ENCODE measurements around the gene DENND1C. TPM values are rescaled to one million over a fixed set of nuclear protein-coding genes. Genes with fewer than 3 reads are reported as not detected.

The DENND1C gene
- total and polyA plus RNA-seq, 9 of the 15 experiments (the other 6 are each of a cell fraction or from before 2014, with no cell fraction given): 0.03 to 1.2 (median 0.32) TPM; not detected in 1

DNA sequence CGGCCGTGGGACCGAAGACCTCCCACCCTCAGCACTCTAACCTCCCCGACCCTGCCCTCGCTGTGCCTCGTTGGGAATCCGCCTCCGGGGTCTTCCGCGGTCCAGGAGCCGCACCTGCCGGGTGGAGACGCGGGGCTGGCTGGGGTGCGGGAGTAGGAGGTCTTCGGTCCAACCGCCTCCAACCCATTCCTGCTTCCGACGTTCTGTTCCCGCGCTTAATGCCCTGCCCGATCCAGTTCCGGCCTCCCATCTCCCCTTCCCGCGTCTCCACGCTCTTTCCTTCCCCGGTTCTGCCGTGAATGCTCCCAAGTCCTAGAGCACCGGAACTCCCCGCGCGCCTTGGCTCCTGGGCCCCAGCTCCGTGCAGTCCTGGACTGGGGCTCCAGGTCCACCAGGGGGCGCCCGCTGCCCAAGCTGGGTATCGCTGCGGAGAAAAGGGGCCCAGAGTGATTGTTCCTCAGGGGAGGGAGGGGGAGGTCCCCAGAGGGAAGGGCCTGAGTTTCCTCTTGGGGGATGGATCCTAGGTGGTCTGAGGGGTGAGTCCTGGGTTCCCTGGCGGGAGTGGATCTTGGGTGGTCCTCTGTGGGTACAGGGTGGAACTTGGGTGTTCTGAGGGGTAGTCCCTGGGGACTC is 35.2 kb upstream of the DENND1C start (continued):
- TF ChIP-seq RBBP5 (IDR thresholded peaks at IDR 0.05; ENCODE audit: borderline replicate concordance, insufficient read depth, low read length, poor library complexity, severe bottlenecking) (no peak), ZNF224 (CRISPR knock-in tag; IDR thresholded peaks at IDR 0.05) (no peak), SFPQ (IDR thresholded peaks at IDR 0.05; ENCODE audit: low read depth, low read length) (no peak), ZNF511 (CRISPR knock-in tag; IDR thresholded peaks at IDR 0.05) (no peak; the same call in 1 of the 2 replicates), DNMT1 (IDR thresholded peaks at IDR 0.05) (no peak), ZNF174 (CRISPR knock-in tag; IDR thresholded peaks at IDR 0.05) (no peak), CREB3L1 (IDR thresholded peaks at IDR 0.05; ENCODE audit: borderline replicate concordance, low read depth) (peak; percentile 66; the same call in 1 of the 2 replicates), SNAPC5 (CRISPR knock-in tag; IDR thresholded peaks at IDR 0.05) (no peak), SNIP1 (IDR thresholded peaks at IDR 0.05; ENCODE audit: low read depth) (no peak), TEAD4 (IDR thresholded peaks at IDR 0.05; ENCODE audit: low read length) (no peak), TEAD4 (CRISPR knock-in tag; IDR thresholded peaks at IDR 0.05; ENCODE audit: borderline replicate concordance) (no peak), SMAD3 (CRISPR knock-in tag; conservative IDR thresholded peaks at IDR 0.05) (no peak), KAT7 (CRISPR knock-in tag; IDR thresholded peaks at IDR 0.05; ENCODE audit: borderline replicate concordance) (peak; percentile 77; the same call in 1 of the 2 replicates), ELF2 (CRISPR knock-in tag; IDR thresholded peaks at IDR 0.05) (no peak), ZNF444 (CRISPR knock-in tag; IDR thresholded peaks at IDR 0.05) (no peak; the same call in 1 of the 2 replicates), BACH1 (tag; IDR thresholded peaks at IDR 0.05) (no peak)
- TF ChIP-seq, protein P1, sequence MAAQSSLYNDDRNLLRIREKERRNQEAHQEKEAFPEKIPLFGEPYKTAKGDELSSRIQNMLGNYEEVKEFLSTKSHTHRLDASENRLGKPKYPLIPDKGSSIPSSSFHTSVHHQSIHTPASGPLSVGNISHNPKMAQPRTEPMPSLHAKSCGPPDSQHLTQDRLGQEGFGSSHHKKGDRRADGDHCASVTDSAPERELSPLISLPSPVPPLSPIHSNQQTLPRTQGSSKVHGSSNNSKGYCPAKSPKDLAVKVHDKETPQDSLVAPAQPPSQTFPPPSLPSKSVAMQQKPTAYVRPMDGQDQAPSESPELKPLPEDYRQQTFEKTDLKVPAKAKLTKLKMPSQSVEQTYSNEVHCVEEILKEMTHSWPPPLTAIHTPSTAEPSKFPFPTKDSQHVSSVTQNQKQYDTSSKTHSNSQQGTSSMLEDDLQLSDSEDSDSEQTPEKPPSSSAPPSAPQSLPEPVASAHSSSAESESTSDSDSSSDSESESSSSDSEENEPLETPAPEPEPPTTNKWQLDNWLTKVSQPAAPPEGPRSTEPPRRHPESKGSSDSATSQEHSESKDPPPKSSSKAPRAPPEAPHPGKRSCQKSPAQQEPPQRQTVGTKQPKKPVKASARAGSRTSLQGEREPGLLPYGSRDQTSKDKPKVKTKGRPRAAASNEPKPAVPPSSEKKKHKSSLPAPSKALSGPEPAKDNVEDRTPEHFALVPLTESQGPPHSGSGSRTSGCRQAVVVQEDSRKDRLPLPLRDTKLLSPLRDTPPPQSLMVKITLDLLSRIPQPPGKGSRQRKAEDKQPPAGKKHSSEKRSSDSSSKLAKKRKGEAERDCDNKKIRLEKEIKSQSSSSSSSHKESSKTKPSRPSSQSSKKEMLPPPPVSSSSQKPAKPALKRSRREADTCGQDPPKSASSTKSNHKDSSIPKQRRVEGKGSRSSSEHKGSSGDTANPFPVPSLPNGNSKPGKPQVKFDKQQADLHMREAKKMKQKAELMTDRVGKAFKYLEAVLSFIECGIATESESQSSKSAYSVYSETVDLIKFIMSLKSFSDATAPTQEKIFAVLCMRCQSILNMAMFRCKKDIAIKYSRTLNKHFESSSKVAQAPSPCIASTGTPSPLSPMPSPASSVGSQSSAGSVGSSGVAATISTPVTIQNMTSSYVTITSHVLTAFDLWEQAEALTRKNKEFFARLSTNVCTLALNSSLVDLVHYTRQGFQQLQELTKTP (IDR thresholded peaks at IDR 0.05; ENCODE audit: low read depth in 1 of 2, partially characterized antibody in 2 of 2): peak in 1 of 2 experiments; percentile 20

Data from K562 (cell line).